Uterus (tissue), 2 donors: ENCODE measurements around the gene S100A16.

ENCODE experiments used
- CTCF ChIP-seq, 4 experiments: fragments of 200-600 bp in 2 of 4; fragments of 450-650 bp in 2 of 4; sonication (generic) in 2 of 4; IDR thresholded peaks; one replicate each; pipeline ENCODE4 v1.5.1; 2016 to 2019; ENCODE audit warnings: antibody characterized with exemption in 4 of 4, mild to moderate bottlenecking in 2 of 4, moderate library complexity in 1 of 4
- POLR2A ChIP-seq, 2 donors: fragments of 450-650 bp; IDR thresholded peaks; one replicate each; pipeline ENCODE4 v1.6.1; 2016; ENCODE audit warnings: antibody characterized with exemption in 2 of 2, mild to moderate bottlenecking in 1 of 2, moderate library complexity in 1 of 2

- TF ChIP-seq CTCF (IDR thresholded peaks at IDR 0.05) (no peak), POLR2A (IDR thresholded peaks at IDR 0.05) (no peak)
Observed at GRCh38 chr1:153610334-153610733, 2.6 kb downstream of the S100A16 start.
